Measurements from ENCODE around the gene CRYBB1.

The CRYBB1 gene

GRCh38 chr22:26561756-26562417 lies 55.9 kb downstream of the CRYBB1 start:
- Histone ChIP-seq H3K27ac (no peak overlapping the region), H3K4me3 (no peak overlapping the region)

DNA sequence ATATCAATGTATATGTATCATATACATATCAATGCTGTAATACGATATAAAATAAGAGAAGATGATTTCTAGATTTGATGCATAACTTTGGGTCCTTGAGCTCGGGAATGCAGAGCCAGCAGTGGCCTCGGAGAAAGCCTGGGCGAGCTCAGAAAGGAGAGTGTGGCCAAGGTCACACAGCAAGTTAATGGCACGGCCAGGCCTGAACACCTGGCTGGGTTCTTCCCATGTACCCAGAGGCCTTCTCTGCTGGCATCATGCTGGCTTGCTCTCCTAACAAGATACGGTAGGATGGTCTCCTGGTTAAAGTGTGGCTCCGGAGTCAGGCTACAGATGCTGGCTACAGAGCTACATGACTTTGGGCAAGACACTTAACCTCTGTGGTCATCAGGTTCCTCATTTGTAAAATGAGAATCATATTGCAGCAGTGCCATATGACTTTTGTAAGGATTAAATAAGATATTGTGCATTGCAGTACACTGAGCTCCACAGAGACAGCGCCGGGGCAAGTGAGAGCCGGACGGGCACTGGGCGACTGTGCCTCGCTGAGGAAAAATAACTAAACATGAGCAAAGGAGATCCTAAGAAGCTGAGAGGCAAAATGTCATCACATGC lies 57.8 kb downstream of the CRYBB1 start:
- H3K4me3 ChIP-seq, result no peak overlapping the region

DNA sequence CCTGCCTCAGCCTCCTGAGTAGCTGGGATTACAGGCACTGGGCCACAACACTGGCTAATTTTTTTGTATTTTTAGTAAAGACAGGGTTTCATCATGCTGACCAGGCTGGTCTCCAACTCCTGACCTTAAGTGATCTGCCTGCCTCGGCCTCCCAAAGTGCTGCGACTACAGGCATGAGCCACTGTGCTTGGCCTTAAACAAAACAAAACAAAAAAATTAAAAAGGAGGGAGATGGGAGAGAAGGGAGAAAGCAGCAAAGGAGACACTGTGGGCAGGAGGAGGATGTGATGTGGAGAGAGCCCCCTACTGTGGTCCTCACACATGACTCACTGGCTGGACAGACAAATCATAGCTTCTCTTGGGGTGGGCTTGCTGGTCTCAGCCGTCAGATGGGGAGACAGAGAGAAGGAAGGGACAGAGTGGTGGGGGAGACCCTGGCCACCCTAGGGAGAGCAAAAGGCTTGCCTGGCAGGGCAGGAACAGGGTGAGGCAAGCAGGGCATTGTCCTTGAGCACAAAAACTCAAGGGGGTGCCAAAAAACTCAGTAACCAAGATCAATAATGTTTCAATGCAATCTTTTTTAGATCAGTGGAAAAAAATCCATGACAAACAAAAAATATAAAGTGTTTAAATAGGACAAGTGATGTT lies 59.5 kb downstream of the CRYBB1 start:
- H3K4me3 ChIP-seq, result no peak overlapping the region
- H3K27ac ChIP-seq, result no peak overlapping the region

More for the DNA sequence above, 57.8 kb downstream of the CRYBB1 start:
- H3K27ac ChIP-seq, result no peak overlapping the region

- Histone ChIP-seq H3K4me3 (no peak overlapping the region), H3K27ac (no peak overlapping the region)
Measured at GRCh38 chr22:26556904-26557303, 60.9 kb downstream of the CRYBB1 start.

- no peak overlapping the region for H3K27ac ChIP-seq
- H3K4me3 ChIP-seq, result no peak overlapping the region
Measured at GRCh38 chr22:26555478-26555877, 62.3 kb downstream of the CRYBB1 start.

- H3K4me3 ChIP-seq, result no peak overlapping the region
- no peak overlapping the region for H3K27ac ChIP-seq
Measured at GRCh38 chr22:26554956-26555355, 62.9 kb downstream of the CRYBB1 start.

GRCh38 chr22:26553056-26553752 lies 64.6 kb downstream of the CRYBB1 start:
- Histone ChIP-seq H3K27ac (peak overlapping the region in 1 of 21 experiments; percentile 57), H3K4me3 (no peak overlapping the region)

DNA sequence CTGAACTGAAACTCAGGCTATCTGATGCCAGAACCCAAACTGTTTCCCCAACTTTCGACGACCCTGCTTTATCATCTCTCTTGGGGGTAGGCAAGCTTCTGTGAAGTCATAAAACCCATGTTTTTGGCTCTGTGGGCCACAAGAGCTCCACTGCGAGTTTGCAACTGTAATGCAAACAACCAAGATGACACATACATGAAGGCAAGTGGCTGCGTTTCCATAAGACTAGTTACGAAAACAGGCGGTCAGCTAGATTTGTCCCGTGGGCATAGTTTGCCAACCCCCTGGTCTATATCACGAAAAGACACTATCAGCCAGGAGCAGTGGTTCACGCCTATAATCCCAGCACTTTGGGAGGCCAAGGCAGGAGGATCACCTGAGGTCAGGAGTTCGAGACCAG lies 65.4 kb downstream of the CRYBB1 start:
- no peak overlapping the region for H3K4me3 ChIP-seq
- peak overlapping the region in 1 of 21 experiments; percentile 57 for H3K27ac ChIP-seq

GRCh38 chr22:26551568-26551967 lies 66.3 kb downstream of the CRYBB1 start:
- no peak overlapping the region for H3K27ac ChIP-seq
- no peak overlapping the region for H3K4me3 ChIP-seq

- Histone ChIP-seq H3K27ac (peak overlapping the region in 1 of 21 experiments; percentile 8), H3K4me3 (no peak overlapping the region)
Measured at GRCh38 chr22:26550498-26551033, 67.3 kb downstream of the CRYBB1 start.

- H3K27ac ChIP-seq, result no peak overlapping the region
- no peak overlapping the region for H3K4me3 ChIP-seq
Measured at GRCh38 chr22:26549902-26550497, 67.8 kb downstream of the CRYBB1 start.
